GM12891 (cell line): ENCODE data around the gene CHST9.

Experiments used
- POLR2AphosphoS5 ChIP-seq: IDR thresholded peaks from 2 replicates; pipeline ENCODE4 v1.6.1; 2011; ENCODE audit warnings: low read depth, low read length, control low read depth
- POU2F2 ChIP-seq: IDR thresholded peaks from 2 replicates; pipeline ENCODE4 v1.6.1; 2011; ENCODE audit warnings: low read depth, mild to moderate bottlenecking, control low read depth, low read length, moderate library complexity
- SPI1 ChIP-seq: IDR thresholded peaks from 2 replicates; pipeline ENCODE4 v1.6.1; 2011; ENCODE audit warnings: low read depth, low read length, control low read depth
- TAF1 ChIP-seq: IDR thresholded peaks from 2 replicates; pipeline ENCODE4 v1.6.1; 2011; ENCODE audit warnings: low read depth, low read length, control low read depth

DNA sequence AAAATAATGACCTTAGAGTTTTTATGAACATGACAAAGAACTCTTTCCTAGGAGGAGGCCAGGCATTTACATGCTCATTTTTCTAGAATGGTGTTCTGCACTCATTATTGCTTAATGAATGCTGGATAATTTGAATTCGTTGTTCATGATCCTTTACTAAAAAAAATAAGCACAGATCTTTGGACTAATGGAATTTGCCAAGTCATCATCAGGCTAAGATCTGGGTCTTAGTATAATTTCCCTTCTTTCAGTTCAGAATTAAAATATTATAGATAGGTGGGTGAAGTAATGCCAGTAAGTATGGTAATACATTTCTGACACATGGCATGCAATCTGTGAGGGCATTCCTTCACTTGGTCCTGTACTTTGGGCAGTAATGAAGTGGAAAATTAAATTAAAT lies 175.8 kb downstream of the CHST9 start:
- TF ChIP-seq TAF1 (no peak), POU2F2 (no peak), SPI1 (no peak), POLR2AphosphoS5 (no peak)
